Stimulated activated CD4-positive, alpha-beta T cell treated with anti-CD3 and anti-CD28 coated beads, Interleukin-2, amount 100 ng/mL, for 4 hours (primary cell): ENCODE data around the gene PTPRF.

Source experiments
- DNase-seq: peaks from one replicate; pipeline ENCODE4 v3.0.0-alpha.2; 2020; ENCODE audit warnings: low read depth

Gene PTPRF

GRCh38 chr1:43582162-43582566 lies 51.5 kb downstream of the PTPRF start:
- DNase-seq: peak; percentile 36

DNA sequence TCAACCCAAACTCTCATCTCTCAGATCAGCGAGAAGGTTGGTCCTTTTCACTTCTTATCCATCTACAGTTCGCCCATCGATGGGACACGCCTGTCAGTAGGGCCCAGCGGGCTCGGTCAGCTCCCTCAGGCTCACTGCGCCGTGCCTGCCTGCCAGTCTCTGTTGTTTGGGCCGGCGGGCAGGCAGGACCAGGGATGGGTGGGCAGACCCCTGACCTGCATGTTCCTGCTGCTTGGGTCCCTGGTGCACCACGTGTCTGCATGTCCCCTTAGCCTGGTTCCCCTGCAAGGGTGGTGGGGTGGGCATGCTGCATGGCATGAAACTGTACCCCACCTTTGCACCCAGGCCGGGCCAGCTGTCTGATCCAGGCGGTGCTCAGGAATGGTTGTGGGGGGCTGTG lies 52.4 kb downstream of the PTPRF start:
- DNase-seq: no peak

GRCh38 chr1:43584204-43584603 lies 53.5 kb downstream of the PTPRF start:
- DNase-seq: no peak

DNA sequence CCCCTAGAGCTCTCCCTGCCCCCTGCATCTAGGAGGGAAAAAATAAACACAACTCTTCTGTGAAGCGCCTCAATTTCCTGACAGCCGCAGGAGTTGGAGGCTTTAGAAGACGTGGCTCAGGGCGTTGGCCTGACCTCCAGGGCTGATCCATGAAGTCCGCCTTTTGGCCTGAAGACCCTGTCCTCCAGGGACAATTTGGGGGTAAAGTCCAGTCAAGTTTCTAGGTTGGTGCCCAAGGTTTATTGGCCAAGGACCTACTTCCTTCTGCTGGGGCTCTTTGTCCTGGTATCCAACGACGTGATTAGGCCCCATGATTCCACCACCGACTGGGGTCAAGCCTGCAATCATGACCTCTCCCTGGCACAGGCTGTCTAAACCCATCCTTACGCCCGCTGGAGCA lies 54.9 kb downstream of the PTPRF start:
- DNase-seq: no peak

DNA sequence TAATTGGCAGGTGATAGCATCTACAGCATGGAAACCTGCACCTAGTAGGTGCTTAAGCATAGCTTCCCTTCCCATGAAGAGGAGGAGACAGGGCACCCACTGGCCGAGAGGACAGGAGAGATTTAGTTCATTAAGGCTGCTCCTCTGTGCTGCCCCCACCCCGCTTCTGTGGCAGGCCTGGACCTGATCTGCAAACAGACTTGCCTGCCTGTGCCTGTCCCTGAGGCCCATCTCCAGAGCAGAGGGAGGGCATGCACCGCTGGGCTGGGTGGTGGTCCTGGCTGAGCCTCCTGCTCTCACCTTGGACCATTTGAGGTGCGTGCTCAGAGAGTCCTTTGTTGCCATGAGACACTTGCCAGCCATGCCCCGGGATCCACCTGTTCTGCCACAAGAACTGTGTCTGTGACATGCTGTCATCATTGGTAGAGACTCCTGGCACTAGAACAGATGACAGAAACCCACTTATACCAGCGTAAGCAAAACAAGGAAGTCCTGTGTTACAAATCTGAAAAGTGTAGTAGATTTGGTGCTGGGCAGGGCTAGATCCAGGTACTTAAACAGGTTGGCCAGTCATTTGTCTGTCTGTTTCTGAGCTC lies 55.6 kb downstream of the PTPRF start:
- DNase-seq: no peak

DNA sequence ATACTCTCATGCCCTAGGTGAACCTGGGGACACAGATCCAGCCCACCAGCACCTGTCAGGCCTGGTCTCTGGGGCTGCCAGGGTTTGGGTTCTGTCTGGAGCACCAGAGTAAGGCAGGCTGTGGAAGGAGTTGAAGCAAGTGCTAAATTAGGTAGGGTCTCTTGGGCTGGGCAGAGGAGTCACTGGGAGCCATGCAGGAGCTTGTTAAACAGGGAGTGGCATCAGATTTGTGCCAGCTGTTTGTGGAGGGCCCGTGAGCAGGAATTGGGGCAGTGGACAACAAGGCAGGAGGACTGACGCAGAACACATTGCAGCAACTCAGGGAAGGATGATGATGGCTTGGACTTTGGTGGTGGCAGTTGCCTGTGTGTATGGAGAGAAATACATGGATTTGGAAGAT lies 56.3 kb downstream of the PTPRF start:
- no peak for DNase-seq

GRCh38 chr1:43587594-43587993 lies 56.9 kb downstream of the PTPRF start:
- no peak for DNase-seq

DNA sequence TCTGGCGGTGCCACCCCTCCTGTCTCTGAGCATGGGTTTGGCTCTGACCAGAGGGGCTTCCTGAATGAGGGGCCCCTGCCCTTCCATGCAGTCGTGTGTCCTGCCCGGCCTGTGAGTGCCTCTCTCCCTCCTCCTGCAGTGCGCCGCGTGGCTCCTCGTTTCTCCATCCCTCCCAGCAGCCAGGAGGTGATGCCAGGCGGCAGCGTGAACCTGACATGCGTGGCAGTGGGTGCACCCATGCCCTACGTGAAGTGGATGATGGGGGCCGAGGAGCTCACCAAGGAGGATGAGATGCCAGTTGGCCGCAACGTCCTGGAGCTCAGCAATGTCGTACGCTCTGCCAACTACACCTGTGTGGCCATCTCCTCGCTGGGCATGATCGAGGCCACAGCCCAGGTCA lies 57.9 kb downstream of the PTPRF start:
- no peak for DNase-seq

- DNase-seq: no peak
Observed at GRCh38 chr1:43590388-43590925, 59.8 kb downstream of the PTPRF start.

DNA sequence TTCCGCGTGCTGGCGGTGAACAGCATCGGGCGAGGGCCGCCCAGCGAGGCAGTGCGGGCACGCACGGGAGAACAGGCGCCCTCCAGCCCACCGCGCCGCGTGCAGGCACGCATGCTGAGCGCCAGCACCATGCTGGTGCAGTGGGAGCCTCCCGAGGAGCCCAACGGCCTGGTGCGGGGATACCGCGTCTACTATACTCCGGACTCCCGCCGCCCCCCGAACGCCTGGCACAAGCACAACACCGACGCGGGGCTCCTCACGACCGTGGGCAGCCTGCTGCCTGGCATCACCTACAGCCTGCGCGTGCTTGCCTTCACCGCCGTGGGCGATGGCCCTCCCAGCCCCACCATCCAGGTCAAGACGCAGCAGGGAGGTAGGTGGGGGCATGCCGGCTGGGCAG lies 60.5 kb downstream of the PTPRF start:
- DNase-seq: no peak

DNA sequence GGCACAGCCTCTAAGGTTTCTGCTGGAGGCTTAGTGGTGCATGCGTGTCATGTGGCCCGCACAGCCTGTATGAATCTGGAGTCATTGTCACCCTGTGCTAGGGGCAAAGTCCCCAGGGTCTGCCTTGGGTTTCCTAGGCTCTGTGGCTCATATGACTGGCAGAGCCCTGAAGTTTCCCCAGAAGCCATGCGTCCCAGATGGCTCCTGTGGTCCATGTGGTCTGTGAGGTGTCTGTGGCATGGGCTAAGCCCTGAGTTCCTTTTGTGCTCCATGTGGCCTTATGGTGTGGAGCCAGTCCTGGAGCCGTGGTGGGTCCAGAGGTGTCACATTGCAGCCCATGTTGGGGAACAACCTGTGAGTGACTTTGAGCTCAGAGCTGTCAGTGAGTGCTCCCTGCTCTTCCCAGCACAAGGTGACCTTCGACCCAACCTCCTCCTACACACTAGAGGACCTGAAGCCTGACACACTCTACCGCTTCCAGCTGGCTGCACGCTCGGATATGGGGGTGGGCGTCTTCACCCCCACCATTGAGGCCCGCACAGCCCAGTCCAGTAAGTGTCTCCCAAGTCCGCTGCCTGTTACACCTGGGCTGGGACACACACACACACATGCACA lies 61.5 kb downstream of the PTPRF start:
- no peak for DNase-seq

GRCh38 chr1:43592974-43593683 lies 62.4 kb downstream of the PTPRF start:
- DNase-seq: no peak

DNA sequence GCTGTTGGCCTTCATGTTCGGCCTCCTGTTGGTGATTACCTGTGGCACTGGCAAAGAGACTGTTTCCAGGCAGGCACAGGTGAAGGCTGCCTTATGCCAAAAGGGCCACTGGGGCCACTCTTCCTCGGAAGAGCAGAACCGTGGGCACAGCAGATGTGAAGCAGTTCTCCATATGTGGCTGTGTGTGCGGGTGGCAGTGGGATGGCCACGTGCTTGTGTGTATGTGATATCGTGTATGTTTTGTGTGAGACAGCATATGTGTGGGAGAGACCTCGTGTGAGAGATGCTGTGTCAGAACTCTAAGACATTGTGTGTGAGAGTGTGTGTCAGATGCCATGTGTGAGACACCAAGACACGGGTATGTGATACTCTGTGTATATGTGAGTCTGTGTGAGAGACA lies 65.9 kb downstream of the PTPRF start:
- DNase-seq: no peak

DNA sequence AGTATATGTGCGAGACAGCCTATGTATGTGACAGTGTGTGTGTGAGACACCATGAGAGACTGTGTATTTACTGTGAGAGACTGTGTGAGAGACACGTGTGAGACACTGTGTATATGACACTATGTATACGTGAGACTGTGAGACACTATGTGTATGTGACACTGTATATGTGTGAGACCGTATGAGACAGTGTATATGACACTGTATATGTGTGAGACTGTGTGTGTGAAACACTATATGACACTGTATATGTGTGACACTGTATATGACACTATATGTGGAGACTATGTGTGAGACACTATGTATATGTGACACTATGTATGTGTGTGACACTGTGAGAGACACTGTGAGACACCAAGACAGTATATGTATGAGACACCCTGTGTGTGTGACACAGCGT lies 66.3 kb downstream of the PTPRF start:
- DNase-seq: no peak

GRCh38 chr1:43597721-43598120 lies 67.0 kb downstream of the PTPRF start:
- no peak for DNase-seq

DNA sequence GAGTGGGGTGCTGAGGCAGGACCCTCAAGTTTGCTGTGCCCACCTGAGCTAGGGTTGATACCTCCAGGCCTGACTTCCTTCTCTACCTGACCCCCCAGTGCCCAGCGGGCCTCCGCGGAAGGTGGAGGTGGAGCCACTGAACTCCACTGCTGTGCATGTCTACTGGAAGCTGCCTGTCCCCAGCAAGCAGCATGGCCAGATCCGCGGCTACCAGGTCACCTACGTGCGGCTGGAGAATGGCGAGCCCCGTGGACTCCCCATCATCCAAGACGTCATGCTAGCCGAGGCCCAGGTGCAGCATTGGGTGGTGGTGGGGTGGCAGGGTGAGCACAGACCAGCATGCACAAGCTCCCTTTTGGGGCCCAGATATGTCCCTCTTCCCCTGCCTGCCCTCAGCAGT lies 67.9 kb downstream of the PTPRF start:
- no peak for DNase-seq

GRCh38 chr1:43600033-43601020 lies 69.6 kb downstream of the PTPRF start:
- DNase-seq: no peak

DNA sequence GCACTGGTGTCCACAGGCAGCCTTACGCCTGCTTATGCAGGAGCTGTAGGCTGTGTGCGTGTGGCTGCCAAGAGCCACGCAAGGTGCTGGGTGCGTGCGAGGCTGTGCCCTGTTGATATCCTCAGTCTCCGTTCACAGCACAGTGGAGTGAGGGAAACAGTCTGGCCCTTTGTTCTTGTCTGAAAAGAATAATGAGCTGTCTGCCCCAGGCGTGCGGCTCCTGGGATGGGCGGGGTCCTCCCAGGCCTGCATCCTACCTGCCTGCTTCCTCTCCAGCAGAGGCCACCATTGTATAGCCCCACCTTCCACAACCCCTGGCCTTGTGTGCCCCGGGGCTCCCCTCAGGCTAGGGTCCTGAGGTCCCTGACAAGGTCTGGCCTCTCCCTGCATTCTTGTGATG lies 72.3 kb downstream of the PTPRF start:
- DNase-seq: no peak

GRCh38 chr1:43604192-43604591 lies 73.5 kb downstream of the PTPRF start:
- DNase-seq: no peak

- no peak for DNase-seq
Observed at GRCh38 chr1:43605157-43605556, 74.5 kb downstream of the PTPRF start.

DNA sequence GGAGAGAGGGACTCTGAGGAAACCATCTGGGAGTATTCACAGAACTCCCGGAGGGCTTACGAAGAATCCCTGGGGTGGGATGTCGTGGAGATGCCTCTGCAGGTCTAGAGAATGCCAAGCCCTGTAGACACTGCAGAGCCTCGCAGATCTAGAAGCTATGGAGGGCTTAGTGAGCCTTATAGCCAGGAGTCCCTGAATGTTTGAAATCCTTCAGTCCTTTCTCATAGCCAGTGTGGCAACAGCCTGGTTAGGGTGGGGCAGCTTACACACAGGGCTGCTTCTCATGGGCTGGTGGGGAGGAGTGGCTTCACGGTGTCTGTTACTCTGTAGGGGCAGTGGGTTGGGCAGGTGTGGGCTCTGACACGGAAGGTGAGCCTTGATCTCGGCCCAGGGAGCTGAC lies 75.1 kb downstream of the PTPRF start:
- DNase-seq: no peak

- no peak for DNase-seq
Observed at GRCh38 chr1:43606624-43607023, 75.9 kb downstream of the PTPRF start.
